ENCODE data around the gene TLL2.

TLL2 gene

DNA sequence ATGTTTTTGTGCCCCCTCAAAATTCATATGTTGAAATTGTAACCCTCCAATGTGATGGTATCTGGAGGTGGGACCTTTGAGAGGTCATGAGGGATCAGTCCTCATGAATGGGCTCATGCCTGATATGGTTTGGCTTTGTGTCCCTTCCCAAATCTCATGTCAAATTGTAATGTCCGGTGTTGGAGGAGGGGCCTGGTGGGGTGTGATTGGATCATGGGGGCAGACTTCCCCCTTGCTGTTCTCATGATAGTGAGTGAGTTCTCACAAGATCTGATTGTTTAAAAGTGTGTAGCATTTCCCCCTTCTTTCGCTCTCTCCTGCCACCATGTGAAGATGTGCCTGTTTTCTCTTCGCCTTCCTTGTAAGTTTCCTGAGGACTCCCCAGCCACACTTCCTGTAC lies 53.4 kb downstream of the TLL2 start:
- H3K9me3 Mint-ChIP-seq = peaks cover 7% of the 10 kb centered on the region
- no peaks in the 10 kb centered on the region for H3K4me1 Mint-ChIP-seq (ENCODE audit: low read depth)
- no peak overlapping the region for H3K27ac Mint-ChIP-seq
- no peak overlapping the region for H3K4me3 Mint-ChIP-seq
- H3K27me3 Mint-ChIP-seq = no peaks in the 10 kb centered on the region
- H3K36me3 Mint-ChIP-seq (ENCODE audit: low read depth) = no peaks in the 10 kb centered on the region

DNA sequence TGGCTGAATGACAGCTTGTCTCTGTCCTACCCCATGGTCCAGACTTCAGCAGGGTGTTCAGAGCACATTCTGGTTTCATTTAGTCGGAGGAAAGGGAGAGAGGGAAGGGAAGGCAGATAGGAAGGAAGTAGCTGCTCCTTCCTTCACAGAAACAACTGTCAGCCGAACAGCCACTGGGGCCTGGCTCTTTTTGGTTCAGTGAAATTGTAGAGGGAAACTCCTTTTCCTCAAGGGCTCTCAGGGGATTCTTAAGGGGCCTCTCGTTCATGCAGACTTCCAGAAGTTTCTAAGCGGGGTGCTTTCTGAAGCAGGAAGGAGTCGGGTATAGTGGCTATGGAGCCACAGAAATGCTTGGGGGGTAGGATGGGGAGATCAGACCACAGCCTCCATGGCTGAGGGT lies 56.4 kb downstream of the TLL2 start:
- peaks cover 7% of the 10 kb centered on the region for H3K9me3 Mint-ChIP-seq
- H3K27me3 Mint-ChIP-seq = no peaks in the 10 kb centered on the region
- no peak overlapping the region for H3K27ac Mint-ChIP-seq
- H3K4me3 Mint-ChIP-seq = no peak overlapping the region
- no peaks in the 10 kb centered on the region for H3K4me1 Mint-ChIP-seq (ENCODE audit: low read depth)
- no peaks in the 10 kb centered on the region for H3K36me3 Mint-ChIP-seq (ENCODE audit: low read depth)

GRCh38 chr10:96456296-96456840 lies 57.4 kb downstream of the TLL2 start:
- Mint-ChIP-seq H3K27me3 (no peaks in the 10 kb centered on the region), H3K4me3 (no peak overlapping the region), H3K9me3 (peaks cover 7% of the 10 kb centered on the region), H3K27ac (no peak overlapping the region), H3K36me3 (ENCODE audit: low read depth) (no peaks in the 10 kb centered on the region), H3K4me1 (ENCODE audit: low read depth) (no peaks in the 10 kb centered on the region)

DNA sequence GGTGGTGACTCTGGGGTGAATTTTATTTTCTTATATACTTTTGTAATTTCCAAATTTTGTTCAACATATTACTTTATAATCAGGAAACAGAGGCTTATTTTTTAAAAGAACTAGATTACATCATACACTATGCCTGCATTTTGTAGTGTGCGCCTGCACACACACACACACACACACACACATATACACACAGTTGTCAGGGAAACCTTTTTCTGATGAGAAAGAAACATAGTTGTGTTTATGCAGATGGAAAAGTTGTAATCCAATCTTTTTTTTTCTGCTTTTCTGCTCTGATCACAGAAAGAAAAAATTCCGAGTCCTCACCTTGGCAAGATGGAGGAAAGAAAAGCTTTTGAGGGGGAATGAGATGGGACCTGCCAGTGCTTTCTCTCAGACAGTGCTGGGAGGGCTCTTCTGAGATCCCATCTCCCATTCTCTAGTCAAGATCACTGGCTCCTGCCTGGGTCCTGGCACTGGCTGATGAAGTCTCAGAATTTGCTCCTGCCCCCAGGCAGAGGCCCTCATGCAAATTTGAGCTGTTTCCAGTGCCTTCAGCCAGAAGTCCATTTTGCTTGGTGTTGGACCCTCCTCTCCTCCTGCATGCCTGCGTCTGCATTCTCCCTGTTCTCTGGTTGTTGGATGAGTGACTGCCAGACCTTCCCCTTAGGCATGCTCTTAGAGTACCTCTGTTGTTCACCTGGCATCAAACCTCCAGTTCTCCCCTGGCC lies 59.7 kb downstream of the TLL2 start:
- H3K4me3 Mint-ChIP-seq = no peak overlapping the region
- no peaks in the 10 kb centered on the region for H3K9me3 Mint-ChIP-seq
- H3K27me3 Mint-ChIP-seq = peaks cover 7% of the 10 kb centered on the region
- H3K36me3 Mint-ChIP-seq (ENCODE audit: low read depth) = no peaks in the 10 kb centered on the region
- no peak overlapping the region for H3K27ac Mint-ChIP-seq
- no peaks in the 10 kb centered on the region for H3K4me1 Mint-ChIP-seq (ENCODE audit: low read depth)

GRCh38 chr10:96452494-96453153 lies 61.1 kb downstream of the TLL2 start:
- no peak overlapping the region for H3K4me3 Mint-ChIP-seq
- no peaks in the 10 kb centered on the region for H3K9me3 Mint-ChIP-seq
- H3K4me1 Mint-ChIP-seq (ENCODE audit: low read depth) = no peaks in the 10 kb centered on the region
- H3K27me3 Mint-ChIP-seq = peaks cover 7% of the 10 kb centered on the region
- no peak overlapping the region for H3K27ac Mint-ChIP-seq
- H3K36me3 Mint-ChIP-seq (ENCODE audit: low read depth) = no peaks in the 10 kb centered on the region

- no peaks in the 10 kb centered on the region for H3K36me3 Mint-ChIP-seq (ENCODE audit: low read depth)
- H3K27me3 Mint-ChIP-seq = peaks cover 7% of the 10 kb centered on the region
- H3K4me3 Mint-ChIP-seq = no peak overlapping the region
These were observed 63.1 kb downstream of the TLL2 start for GRCh38 chr10:96450529-96451207.

DNA sequence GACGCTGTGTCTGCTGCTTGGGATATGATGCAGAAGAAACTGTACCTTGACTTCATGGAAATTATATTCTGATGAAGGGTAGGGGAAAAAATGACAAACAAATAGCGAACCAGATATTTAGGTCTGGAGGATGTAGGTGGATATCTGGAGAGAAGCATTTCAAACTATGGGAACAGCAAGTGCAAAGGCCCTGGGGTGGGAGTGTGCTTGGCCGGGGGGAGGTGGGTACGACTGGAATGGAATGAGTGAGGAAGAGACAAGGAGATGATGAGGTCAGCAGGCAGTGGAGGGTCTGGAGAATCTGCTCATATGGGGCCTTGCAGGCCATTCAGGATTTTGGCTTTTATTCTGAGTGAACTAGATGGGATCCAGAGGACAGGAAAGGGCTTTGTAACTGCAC lies 65.2 kb downstream of the TLL2 start:
- H3K9me3 Mint-ChIP-seq = no peaks in the 10 kb centered on the region
- H3K27ac Mint-ChIP-seq = no peak overlapping the region
- H3K4me1 Mint-ChIP-seq (ENCODE audit: low read depth) = no peaks in the 10 kb centered on the region
- no peak overlapping the region for H3K4me3 Mint-ChIP-seq
- H3K27me3 Mint-ChIP-seq = peaks cover 7% of the 10 kb centered on the region
- no peaks in the 10 kb centered on the region for H3K36me3 Mint-ChIP-seq (ENCODE audit: low read depth)

More at GRCh38 chr10:96450529-96451207, 63.1 kb downstream of the TLL2 start:
- Mint-ChIP-seq H3K9me3 (no peaks in the 10 kb centered on the region), H3K27ac (no peak overlapping the region), H3K4me1 (ENCODE audit: low read depth) (no peaks in the 10 kb centered on the region)

- H3K27ac Mint-ChIP-seq = no peak overlapping the region
- H3K9me3 Mint-ChIP-seq = no peaks in the 10 kb centered on the region
- no peaks in the 10 kb centered on the region for H3K36me3 Mint-ChIP-seq (ENCODE audit: low read depth)
- no peaks in the 10 kb centered on the region for H3K4me1 Mint-ChIP-seq (ENCODE audit: low read depth)
- peaks cover 7% of the 10 kb centered on the region for H3K27me3 Mint-ChIP-seq
- no peak overlapping the region for H3K4me3 Mint-ChIP-seq
These were observed 65.7 kb downstream of the TLL2 start for GRCh38 chr10:96448021-96448457.

DNA sequence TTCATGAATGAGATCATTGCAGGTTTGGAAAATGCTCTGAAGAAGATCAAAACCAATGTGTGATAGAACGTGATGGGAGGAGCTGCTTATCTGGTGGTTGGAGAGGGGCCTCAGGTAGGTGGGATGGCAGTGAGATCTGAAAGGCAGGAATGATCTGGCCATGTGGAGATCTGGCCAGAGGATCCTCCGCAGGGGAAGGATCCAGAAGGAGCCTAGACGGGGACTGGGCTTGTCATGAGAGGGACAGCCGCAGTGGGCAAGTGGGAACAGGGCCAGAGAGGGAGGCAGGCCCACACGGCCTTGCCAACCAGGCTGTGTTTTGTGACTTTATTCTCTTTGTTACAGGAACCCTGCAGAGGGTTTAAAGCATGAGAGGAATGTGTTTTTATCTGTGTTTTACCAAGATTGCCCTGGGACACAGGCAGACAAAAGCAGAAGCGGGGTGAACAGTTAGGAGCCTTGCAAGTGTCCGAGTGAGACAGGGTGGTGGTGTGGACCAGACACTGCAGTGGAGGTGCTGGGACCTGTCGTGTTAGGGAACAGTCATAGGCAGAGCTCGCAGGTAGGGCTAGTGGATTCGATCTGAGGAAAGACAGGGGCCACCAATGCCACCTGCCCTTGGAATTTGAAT lies 66.6 kb downstream of the TLL2 start:
- Mint-ChIP-seq H3K9me3 (no peaks in the 10 kb centered on the region), H3K27ac (no peak overlapping the region), H3K4me1 (ENCODE audit: low read depth) (no peaks in the 10 kb centered on the region), H3K27me3 (peaks cover 7% of the 10 kb centered on the region), H3K4me3 (no peak overlapping the region), H3K36me3 (ENCODE audit: low read depth) (no peaks in the 10 kb centered on the region)

GRCh38 chr10:96441987-96442643 lies 71.6 kb downstream of the TLL2 start:
- no peaks in the 10 kb centered on the region for H3K9me3 Mint-ChIP-seq
- no peak overlapping the region for H3K4me3 Mint-ChIP-seq
- peaks cover 4% of the 10 kb centered on the region for H3K27me3 Mint-ChIP-seq
- no peak overlapping the region for H3K27ac Mint-ChIP-seq
- H3K36me3 Mint-ChIP-seq (ENCODE audit: low read depth) = no peaks in the 10 kb centered on the region
- no peaks in the 10 kb centered on the region for H3K4me1 Mint-ChIP-seq (ENCODE audit: low read depth)

GRCh38 chr10:96441322-96441885 lies 72.3 kb downstream of the TLL2 start:
- Mint-ChIP-seq H3K36me3 (ENCODE audit: low read depth) (no peaks in the 10 kb centered on the region), H3K27ac (no peak overlapping the region), H3K4me3 (no peak overlapping the region), H3K9me3 (no peaks in the 10 kb centered on the region), H3K4me1 (ENCODE audit: low read depth) (no peaks in the 10 kb centered on the region), H3K27me3 (peaks cover 4% of the 10 kb centered on the region)

DNA sequence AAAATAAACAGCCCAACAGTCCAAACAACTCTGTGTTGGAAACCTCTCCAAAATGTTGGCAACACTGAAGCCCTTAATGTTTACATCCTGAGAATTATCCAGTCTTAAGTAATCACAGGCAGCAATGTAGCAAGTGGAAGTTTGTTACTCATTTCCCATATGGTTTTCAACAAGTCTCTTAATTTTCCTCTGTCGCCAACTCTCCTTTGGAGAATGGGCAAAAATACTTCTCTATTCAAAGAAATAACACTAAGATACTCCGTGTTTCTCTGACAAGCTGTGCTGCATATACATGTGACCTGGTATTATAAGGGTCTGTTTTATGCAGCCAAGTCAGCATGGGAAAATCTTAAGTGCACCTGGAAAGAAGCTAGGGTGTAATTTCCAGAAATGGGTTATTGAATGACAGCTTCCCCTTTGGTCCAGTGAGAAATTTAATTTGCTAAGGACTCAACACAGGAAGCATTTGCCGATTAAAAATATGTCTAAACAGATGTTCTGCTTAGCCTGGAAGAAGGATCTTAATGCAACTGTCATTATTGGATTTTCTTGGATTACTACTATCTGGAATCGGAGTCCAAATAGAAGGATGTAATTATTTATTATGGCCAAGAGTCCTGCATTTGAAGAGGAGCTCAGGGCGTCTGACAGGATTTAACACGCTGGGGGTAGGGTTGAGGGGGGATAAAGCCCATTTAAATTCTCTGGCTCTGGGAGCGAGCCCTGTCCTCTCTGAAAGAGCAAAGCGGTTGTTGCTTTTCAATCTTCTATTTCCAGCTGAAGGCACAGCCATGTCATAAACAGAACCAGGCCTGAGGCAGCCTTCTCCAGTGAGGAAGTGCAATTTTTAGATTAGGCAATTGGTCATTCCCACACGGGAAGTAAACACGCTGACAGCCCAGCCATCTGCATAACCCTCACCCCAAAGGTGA lies 73.1 kb downstream of the TLL2 start:
- H3K9me3 Mint-ChIP-seq = peaks cover 3% of the 10 kb centered on the region
- H3K27me3 Mint-ChIP-seq = peaks cover 7% of the 10 kb centered on the region
- no peaks in the 10 kb centered on the region for H3K36me3 Mint-ChIP-seq (ENCODE audit: low read depth)
- H3K27ac Mint-ChIP-seq = no peak overlapping the region
- no peak overlapping the region for H3K4me3 Mint-ChIP-seq
- H3K4me1 Mint-ChIP-seq (ENCODE audit: low read depth) = no peaks in the 10 kb centered on the region

- Mint-ChIP-seq H3K27ac (no peak overlapping the region), H3K36me3 (ENCODE audit: low read depth) (no peaks in the 10 kb centered on the region), H3K4me1 (ENCODE audit: low read depth) (no peaks in the 10 kb centered on the region), H3K9me3 (peaks cover 8% of the 10 kb centered on the region), H3K4me3 (no peak overlapping the region), H3K27me3 (peaks cover 12% of the 10 kb centered on the region)
These were observed 74.0 kb downstream of the TLL2 start for GRCh38 chr10:96439725-96440124.
